NCI-H146 (cell line): ENCODE data around the gene RICTOR.
"Not testable (repeated sequence)": the region's sequence is repeated elsewhere in the genome, so short reads cannot be mapped to it uniquely, and the experiment has no call there.

Experiments
- DNase-seq: peaks from one replicate; lab custom pipeline; 2025; lab: John Stamatoyannopoulos, UW

Gene RICTOR

DNA sequence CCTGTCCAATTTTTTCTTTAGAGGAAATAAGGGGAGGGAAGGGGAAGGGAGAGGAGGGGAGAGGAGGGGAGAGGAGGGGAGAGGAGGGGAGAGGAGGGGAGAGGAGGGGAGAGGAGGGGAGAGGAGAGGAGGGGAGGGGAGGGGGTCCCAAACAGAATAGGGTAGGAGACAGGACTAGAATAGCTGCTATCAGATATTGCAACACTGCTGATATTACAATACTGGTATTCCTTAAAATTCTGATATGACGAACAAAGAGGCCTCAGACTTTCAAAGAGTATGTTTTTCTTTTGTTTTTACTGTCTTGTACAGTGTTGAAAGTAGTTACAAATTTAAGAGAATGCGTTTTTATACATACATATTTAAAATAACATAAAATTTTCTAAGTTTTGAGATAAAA is 67.5 kb downstream of the RICTOR start:
- no peak for DNase-seq

GRCh38 chr5:39005566-39006232 is 68.5 kb downstream of the RICTOR start:
- no peak for DNase-seq

DNA sequence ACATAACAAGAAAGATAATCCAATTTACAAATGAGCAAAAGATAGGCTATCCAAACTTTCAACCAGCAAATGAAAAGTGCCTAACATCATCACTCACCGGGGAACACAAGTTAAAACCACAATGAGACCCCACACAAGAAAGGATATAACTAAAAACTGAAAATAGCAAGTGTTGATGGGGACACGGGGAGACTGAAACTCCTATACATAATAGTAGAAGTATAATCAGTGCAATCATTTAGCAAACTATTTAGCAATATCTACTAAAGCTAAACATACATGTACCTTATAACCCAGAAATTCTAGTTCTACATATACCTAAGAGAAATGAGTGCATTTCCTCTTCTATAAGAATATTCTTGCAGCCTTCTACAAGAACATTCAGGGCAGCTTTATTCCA is 72.5 kb downstream of the RICTOR start:
- no peak for DNase-seq

- no peak for DNase-seq
Observed at GRCh38 chr5:38999037-38999436, 75.2 kb downstream of the RICTOR start.

- no peak for DNase-seq
Observed at GRCh38 chr5:38997591-38997990, 76.6 kb downstream of the RICTOR start.

DNA sequence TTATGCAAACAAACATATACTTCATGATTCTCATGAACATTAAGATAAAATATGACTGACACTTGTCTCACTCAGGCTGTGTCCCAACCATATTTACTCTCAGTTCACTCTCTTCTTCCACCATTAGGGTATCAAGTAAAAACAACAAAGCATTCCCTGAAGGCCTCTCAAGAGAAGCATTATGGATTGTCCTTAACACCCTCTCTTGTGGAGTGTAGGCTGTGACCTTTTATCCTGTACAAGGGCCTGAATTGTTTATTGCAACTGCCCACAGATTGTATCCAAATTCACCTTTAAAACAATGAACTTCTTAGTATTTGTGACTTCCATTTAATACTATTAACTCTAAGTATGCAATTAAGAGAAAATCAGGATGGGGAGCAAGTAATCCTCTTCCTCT is 78.1 kb downstream of the RICTOR start:
- DNase-seq = no peak

DNA sequence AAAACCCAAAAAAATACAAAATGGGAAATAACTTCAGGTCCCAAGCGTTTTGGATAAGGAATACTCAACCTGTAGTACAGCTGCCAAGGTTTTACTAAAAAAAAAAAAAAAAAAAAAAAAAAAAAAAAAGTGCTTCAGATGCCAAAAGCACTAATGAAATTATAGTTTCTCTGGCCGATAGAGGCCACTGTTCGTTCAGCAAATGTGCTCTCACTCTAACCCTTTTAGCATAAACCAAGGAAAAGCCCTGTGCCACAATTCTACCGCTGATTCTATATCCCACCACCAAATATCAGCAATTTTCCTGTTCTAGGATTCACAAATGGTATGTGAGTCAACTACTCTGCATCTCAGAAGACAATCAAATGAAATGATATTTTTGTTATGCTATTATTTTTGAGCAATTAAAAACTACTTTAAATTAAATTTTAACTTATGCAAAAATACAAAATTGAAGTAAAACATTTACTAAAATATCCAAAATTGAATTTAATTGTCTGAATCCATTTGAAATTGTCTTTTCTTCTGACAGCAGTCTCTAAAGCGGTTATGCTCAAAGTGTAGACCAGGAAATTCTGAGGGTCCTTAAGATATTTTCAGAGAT is 79.8 kb downstream of the RICTOR start:
- DNase-seq = peak; percentile 23

DNA sequence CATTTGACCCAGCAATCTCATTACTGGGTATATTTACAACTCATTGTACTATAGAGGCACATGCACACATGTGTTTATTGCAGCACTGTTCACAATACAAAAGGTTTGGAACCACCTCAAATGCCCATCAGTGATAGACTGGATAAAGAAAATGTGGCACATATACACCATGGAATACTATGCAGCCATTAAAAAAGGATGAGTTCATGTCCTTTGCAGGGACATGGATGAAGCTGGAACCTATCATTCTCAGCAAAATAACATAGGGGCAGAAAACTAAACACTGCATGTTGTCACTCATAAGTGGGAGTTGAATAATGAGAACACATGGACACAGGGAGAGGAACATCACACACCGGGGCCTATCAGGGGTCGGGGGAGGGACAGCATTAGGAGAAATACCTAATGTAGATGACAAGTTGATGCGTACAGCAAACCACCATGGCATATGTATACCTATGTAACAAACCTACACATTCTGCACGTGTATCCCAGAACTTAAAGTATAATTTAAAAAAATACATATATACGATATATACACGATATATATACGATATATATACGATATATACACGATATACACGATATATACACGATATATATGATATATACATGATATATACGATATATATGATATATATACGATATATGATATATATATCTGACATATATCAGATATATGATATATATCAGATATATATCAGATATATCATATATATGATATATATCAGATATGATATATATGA is 84.1 kb downstream of the RICTOR start:
- not testable (repeated sequence) for DNase-seq

- no peak for DNase-seq
Observed at GRCh38 chr5:38985909-38986452, 88.2 kb downstream of the RICTOR start.

DNA sequence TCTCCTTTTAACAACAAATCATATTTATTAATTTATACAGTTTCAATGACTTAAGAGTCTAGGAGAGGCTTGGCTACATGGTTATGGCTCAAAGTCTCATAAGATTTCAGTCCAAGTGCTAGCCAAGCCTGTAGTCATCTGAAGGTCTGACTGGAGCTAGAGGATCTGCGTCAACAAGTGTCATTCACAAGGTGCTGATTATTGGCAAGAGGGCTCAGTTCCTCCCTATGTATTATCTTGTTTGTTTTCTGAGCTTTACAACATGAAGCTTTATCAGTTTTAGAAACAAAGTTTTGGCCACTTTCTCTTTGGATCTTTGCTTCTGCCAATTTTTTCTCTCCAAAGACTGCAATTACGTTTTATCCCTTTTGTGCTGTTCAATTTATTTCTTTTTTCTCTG is 94.7 kb downstream of the RICTOR start:
- no peak for DNase-seq

DNA sequence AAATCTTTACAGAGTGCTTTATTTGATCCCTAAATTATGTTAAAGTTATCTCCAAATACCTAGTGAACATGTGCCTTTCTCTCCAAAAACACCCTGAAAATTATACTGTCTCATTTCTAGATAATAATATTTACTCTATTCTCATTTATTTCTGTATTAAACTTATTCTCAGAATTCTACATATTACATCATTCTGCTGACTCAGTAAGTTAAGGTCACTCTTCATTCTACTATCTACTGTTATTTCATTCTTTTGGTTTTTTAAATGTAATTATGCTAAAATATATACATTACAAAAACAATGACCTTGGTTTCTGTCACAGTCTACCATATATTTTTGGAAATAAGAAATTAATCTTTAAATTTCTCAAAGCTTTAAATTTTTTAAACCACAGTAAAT is 96.2 kb downstream of the RICTOR start:
- no peak for DNase-seq

DNA sequence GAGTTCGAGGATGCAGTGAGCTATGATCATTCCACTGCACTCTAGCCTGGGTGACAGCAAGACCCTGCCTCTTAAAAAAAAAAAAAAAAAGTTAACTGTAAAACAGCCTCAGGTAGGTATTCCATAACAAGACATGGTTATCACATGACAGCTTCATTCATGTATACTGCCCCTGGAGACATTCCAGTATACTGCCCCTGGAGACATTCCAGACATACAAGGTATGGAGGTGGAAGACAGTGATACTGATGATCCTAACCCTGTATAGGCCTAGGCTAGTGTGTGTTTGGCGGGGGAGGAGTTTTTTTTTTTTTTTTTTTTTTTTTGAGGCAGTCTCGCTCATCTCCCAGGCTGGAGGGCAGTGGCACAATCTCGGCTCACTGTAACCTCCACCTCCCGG is 105.5 kb downstream of the RICTOR start:
- no peak for DNase-seq

DNA sequence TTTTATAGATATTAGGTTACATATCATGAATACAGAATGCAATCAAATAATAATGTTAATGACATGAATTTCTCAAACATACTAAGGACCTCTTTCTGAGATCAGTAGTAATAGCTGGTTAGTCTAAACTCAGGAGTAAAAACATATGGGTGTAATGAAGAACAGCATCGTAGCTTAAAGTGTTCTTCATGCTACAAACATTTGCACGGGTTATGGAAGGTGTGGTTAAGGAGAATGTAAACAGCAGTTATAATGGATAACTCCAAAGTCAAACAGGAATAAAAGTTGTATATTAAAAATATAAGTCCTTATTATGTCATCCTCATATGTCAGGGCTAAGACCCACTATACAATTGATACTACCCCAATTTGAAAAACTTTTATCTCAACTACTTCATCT is 112.5 kb downstream of the RICTOR start:
- DNase-seq = no peak

GRCh38 chr5:38953426-38954012 is 120.7 kb downstream of the RICTOR start:
- no peak for DNase-seq

DNA sequence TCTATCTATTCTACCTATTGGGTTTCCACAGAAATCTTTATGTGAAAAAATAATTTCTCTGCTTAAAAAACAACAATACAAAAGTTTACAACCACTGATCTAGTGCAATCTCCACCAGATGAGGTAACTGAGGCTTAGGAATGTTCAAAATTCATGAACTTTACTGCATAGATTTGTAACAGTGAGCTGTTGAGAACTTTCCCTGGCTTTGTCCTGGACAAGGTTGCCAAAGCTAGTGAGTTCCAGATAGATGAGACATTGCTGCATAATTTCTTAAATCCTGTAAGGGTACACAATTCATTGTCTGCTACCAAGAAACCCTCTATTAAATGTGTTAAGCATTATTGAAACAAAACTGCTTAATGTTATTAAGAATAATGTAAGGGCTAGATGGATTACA is 125.7 kb downstream of the RICTOR start:
- DNase-seq = no peak

DNA sequence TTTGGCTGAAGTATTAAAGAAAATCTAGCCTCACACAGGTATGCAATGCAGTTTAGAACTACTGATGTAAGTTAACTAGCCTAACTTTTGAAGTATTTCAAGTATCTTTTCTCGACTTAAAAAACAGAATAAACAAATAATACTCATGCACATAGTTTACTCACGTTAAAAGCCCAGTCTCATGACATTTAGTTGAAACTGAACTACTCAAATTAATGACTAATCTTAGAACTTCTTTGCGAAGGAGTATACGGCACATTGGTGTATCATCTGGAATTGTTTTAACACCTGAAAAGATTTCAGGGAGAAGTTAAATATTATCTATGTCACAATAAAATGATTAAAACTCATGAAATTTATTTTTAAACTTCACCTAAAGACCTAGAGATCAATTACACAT is 129.9 kb downstream of the RICTOR start:
- no peak for DNase-seq

GRCh38 chr5:38941912-38942311 is 132.3 kb downstream of the RICTOR start:
- no peak for DNase-seq

GRCh38 chr5:38940230-38940858 is 133.9 kb downstream of the RICTOR start:
- no peak for DNase-seq

GRCh38 chr5:38938973-38939372 is 135.2 kb downstream of the RICTOR start:
- no peak for DNase-seq

DNA sequence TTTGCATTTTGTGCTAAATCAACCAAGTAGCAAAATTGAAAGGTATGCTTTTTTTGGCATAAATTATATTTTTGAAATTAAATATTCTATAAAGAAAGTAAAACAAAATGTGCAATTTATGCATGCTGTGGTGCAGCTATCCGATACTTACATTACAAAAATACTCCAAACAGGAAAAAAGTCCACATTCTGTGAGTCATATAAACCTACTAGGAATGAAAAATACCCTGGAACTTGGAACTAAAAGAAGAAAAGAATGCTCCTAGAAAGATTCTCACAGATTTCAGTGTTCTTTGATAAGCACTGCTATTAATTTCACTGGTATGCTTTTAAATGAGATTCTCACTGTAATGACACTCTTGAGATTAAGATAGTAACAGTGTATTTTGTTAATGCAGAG is 135.8 kb downstream of the RICTOR start:
- DNase-seq = no peak

DNA sequence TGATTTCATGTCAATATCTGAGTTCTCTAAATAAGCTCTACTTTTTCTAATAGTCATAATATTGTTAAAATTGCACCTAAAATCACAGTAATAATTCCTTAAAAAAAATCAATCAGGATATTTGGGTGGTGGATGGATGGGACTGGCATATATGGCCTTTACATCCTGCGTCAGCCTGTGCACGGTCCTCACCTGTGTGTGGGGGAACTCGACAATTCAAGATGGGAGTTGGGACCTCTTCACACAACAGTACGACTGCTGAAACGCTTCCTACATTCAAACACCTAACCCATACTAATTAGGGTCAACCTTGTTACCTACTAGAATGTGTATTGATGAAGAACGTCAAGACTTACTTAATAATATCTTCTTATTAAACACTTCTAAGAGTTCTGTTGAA is 137.9 kb downstream of the RICTOR start:
- no peak for DNase-seq

- no peak for DNase-seq
Observed at GRCh38 chr5:38935437-38935836, 138.8 kb downstream of the RICTOR start.
